Peyer's patch (tissue), 4 donors: ENCODE measurements around the gene ZDHHC11.
"Not testable (repeated sequence)": the region's sequence is repeated elsewhere in the genome, so short reads cannot be mapped to it uniquely, and the experiment has no call there.

Experiments used
- CTCF ChIP-seq, 6 experiments: fragments of 450-650 bp in 4 of 6; fragments of 200-600 bp in 2 of 6; sonication (generic) in 1 of 6; IDR thresholded peaks; one replicate each; pipeline ENCODE4 v1.5.1; 2017 to 2019; ENCODE audit warnings: antibody characterized with exemption in 6 of 6, mild to moderate bottlenecking in 3 of 6, moderate library complexity in 1 of 6
- POLR2A ChIP-seq, 2 donors: fragments of 450-650 bp; IDR thresholded peaks; one replicate each; pipeline ENCODE4 v1.5.1; 2017; ENCODE audit warnings: antibody characterized with exemption in 2 of 2, mild to moderate bottlenecking in 2 of 2, moderate library complexity in 2 of 2

GRCh38 chr5:795873-796272 lies 54.9 kb downstream of the ZDHHC11 start:
- TF ChIP-seq CTCF, POLR2A (IDR thresholded peaks at IDR 0.05): not testable (repeated sequence)
